Measurements from ENCODE around the gene C1QA. TPM values are rescaled to one million over a fixed set of nuclear protein-coding genes. Genes with fewer than 3 reads are reported as not detected.

The C1QA gene
- total and polyA plus RNA-seq, 2 of the 13 experiments (the other 11 are each of a cell fraction or from before 2014, with no cell fraction given): not detected

- no peak for TF ChIP-seq ZNF615 (CRISPR knock-in tag; IDR thresholded peaks at IDR 0.05; ENCODE audit: borderline replicate concordance)
- TF ChIP-seq FOXO1 (CRISPR knock-in tag; IDR thresholded peaks at IDR 0.05): no peak
- no peak for TF ChIP-seq PCBP1 (IDR thresholded peaks at IDR 0.05; ENCODE audit: borderline replicate concordance, low read depth, low read length)
- no peak for TF ChIP-seq ZNF83 (CRISPR knock-in tag; IDR thresholded peaks at IDR 0.05; ENCODE audit: borderline replicate concordance)
- no peak for TF ChIP-seq MEIS2 (CRISPR knock-in tag; IDR thresholded peaks at IDR 0.05)
- TF ChIP-seq ZNF800 (CRISPR knock-in tag; IDR thresholded peaks at IDR 0.05): no peak
- peak; percentile 92 for TF ChIP-seq MNT (IDR thresholded peaks at IDR 0.05)
Observed at GRCh38 chr1:22587247-22587646, 49.2 kb upstream of the C1QA start (continued).

- H2AFZ ChIP-seq (ENCODE audit: low read length): no peak overlapping the region
- no TSS peak for BruUV-seq (replicated peaks)
- peaks cover 16 to 77% of the 10 kb centered on the region in 2 experiments; a peak in 4 of 5 replicates for H3K27me3 ChIP-seq (ENCODE audit: control insufficient read depth in 1 of 2, insufficient read depth in 2 of 2, low read length in 2 of 2)
- WGBS (ENCODE audit: low lambda C conversion rate): no CpG with 5 or more reads among the region's 24 CpGs
- DNase-seq (ENCODE audit: low spot score) (no peak), FAIRE-seq (no peak), ATAC-seq (no peak)
- no peaks in the 10 kb centered on the region for H3K79me2 ChIP-seq (ENCODE audit: insufficient read depth, low read length)
- H3K4me1 ChIP-seq (ENCODE audit: insufficient read depth, low read length): no peaks in the 10 kb centered on the region
- no peaks in the 10 kb centered on the region for H4K20me1 ChIP-seq (ENCODE audit: insufficient read depth, low read length)
- H3K4me3 ChIP-seq (replicated peaks in 1 of 3; ENCODE audit: insufficient read depth in 1 of 3, low read depth in 2 of 3, low read length in 3 of 3): no peak overlapping the region
- H3K36me3 ChIP-seq (replicated peaks in 1 of 2; ENCODE audit: control insufficient read depth in 1 of 2, insufficient read depth in 2 of 2, low read length in 2 of 2): no peaks in the 10 kb centered on the region
- H3K9me3 ChIP-seq (ENCODE audit: low read length): no peaks in the 10 kb centered on the region
- intact Hi-C loops (cut with micrococcal nuclease; ENCODE audit: unreplicated experiment): no loop called here
- H3K27ac ChIP-seq (ENCODE audit: extremely low read length, insufficient read depth, low read length): no peak overlapping the region
- in situ Hi-C loops (cut with HindIII; ENCODE audit: extremely low pct_ligation_motif_present, low pct_unique_long_range_greater_than_20kb): no loop called here
- no peak for TF ChIP-seq SIN3B (IDR thresholded peaks at IDR 0.05; ENCODE audit: low read length)
- TF ChIP-seq EZH2 (conservative IDR thresholded peaks at IDR 0.05; ENCODE audit: low read depth, low read length): peak; percentile 47; the same call in 1 of the 2 replicates
- TF ChIP-seq ELF4 (CRISPR knock-in tag; IDR thresholded peaks at IDR 0.05; ENCODE audit: borderline replicate concordance): no peak
- no peak for TF ChIP-seq ZNF788 (CRISPR knock-in tag; IDR thresholded peaks at IDR 0.05; ENCODE audit: borderline replicate concordance)
- no peak for TF ChIP-seq ZNF547 (CRISPR knock-in tag; IDR thresholded peaks at IDR 0.05)
- no peak for TF ChIP-seq ZFX (CRISPR knock-in tag; IDR thresholded peaks at IDR 0.05; ENCODE audit: low read depth)
- ChIA-PET CTCF (ENCODE audit: low intra/inter-chr PET ratio, low total read pairs) (no interaction called here), POLR2A (no interaction called here)
- H3K4me2 ChIP-seq (ENCODE audit: low read depth, low read length): no peak overlapping the region
- H3K9ac ChIP-seq (ENCODE audit: insufficient read depth, low read depth, low read length): no peak overlapping the region
Observed at GRCh38 chr1:22588899-22589422, 47.5 kb upstream of the C1QA start.

Data from HepG2 (cell line).